ENCODE measurements around the gene CERKL. TPM values are rescaled to one million over a fixed set of nuclear protein-coding genes. Genes with fewer than 3 reads are reported as not detected.
A peak's percentile ranks its signal among the peaks of the same experiment; 100 is the strongest.

CERKL gene
- total RNA-seq, 1 experiment from 2014 or later = 0.24 TPM

DNA sequence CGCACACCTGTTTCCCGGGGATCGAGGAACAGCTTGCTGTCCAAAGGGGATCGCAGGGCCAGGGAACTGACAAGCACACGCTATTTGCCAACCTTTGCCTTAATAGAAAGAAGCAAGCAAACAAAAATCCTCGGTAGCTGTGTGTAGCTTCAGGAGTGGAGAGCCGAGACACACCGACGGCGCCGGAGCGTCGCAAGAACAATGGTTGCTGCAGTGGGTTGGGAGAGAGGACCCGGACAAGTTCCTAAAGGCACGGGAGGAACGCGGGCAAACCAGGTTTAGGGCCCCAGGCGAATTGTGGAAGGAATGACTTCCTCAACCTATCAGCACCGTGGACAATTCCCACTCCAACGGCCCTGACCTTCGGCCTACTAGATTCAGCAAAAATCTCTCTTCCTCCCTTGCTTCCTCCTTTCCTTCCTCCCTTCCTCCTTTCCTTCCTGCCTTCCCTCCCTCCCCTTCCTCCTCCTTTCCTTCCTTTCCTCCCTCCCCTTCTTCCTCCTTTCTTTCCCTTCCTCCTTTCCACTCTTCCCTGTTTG is 28.3 kb upstream of the CERKL start (continued):
- TF ChIP-seq ZNF423 (CRISPR knock-in tag; IDR thresholded peaks at IDR 0.05) (no peak), GRHL2 (CRISPR knock-in tag; IDR thresholded peaks at IDR 0.05; ENCODE audit: insufficient replicate concordance, severe bottlenecking) (no peak), ZNF512 (CRISPR knock-in tag; IDR thresholded peaks at IDR 0.05; ENCODE audit: borderline replicate concordance) (0 out of 2 replicates have a peak, but pooled peaks have one; percentile 34), FOXP1 (CRISPR knock-in tag; IDR thresholded peaks at IDR 0.05; ENCODE audit: borderline replicate concordance) (0 out of 2 replicates have a peak, but pooled peaks have one; percentile 49), SP1 (CRISPR knock-in tag; conservative IDR thresholded peaks at IDR 0.05) (no peak), NFE2L1 (CRISPR knock-in tag; IDR thresholded peaks at IDR 0.05) (0 out of 2 replicates have a peak, but pooled peaks have one; percentile 39), ETV6 (CRISPR knock-in tag; IDR thresholded peaks at IDR 0.05) (peak; percentile 85), E2F4 (CRISPR knock-in tag; IDR thresholded peaks at IDR 0.05; ENCODE audit: borderline replicate concordance, low read depth) (no peak), GTF2I (CRISPR knock-in tag; conservative IDR thresholded peaks at IDR 0.05) (no peak), TEAD1 (CRISPR knock-in tag; IDR thresholded peaks at IDR 0.05) (no peak; the same call in 1 of the 2 replicates), ZNF232 (CRISPR knock-in tag; IDR thresholded peaks at IDR 0.05) (no peak)
- TF ChIP-seq, protein P1, sequence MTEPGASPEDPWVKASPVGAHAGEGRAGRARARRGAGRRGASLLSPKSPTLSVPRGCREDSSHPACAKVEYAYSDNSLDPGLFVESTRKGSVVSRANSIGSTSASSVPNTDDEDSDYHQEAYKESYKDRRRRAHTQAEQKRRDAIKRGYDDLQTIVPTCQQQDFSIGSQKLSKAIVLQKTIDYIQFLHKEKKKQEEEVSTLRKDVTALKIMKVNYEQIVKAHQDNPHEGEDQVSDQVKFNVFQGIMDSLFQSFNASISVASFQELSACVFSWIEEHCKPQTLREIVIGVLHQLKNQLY (CRISPR knock-in tag; IDR thresholded peaks at IDR 0.05) = no peak
- TF ChIP-seq, protein P2, sequence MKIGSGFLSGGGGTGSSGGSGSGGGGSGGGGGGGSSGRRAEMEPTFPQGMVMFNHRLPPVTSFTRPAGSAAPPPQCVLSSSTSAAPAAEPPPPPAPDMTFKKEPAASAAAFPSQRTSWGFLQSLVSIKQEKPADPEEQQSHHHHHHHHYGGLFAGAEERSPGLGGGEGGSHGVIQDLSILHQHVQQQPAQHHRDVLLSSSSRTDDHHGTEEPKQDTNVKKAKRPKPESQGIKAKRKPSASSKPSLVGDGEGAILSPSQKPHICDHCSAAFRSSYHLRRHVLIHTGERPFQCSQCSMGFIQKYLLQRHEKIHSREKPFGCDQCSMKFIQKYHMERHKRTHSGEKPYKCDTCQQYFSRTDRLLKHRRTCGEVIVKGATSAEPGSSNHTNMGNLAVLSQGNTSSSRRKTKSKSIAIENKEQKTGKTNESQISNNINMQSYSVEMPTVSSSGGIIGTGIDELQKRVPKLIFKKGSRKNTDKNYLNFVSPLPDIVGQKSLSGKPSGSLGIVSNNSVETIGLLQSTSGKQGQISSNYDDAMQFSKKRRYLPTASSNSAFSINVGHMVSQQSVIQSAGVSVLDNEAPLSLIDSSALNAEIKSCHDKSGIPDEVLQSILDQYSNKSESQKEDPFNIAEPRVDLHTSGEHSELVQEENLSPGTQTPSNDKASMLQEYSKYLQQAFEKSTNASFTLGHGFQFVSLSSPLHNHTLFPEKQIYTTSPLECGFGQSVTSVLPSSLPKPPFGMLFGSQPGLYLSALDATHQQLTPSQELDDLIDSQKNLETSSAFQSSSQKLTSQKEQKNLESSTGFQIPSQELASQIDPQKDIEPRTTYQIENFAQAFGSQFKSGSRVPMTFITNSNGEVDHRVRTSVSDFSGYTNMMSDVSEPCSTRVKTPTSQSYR (CRISPR knock-in tag; IDR thresholded peaks at IDR 0.05) = no peak
- TF ChIP-seq, protein P3, sequence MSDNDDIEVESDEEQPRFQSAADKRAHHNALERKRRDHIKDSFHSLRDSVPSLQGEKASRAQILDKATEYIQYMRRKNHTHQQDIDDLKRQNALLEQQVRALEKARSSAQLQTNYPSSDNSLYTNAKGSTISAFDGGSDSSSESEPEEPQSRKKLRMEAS (CRISPR knock-in tag; IDR thresholded peaks at IDR 0.05) = 0 out of 2 replicates have a peak, but pooled peaks have one; percentile 16

- ATAC-seq = no peak
- ChIA-PET CTCF (no interaction called here), POLR2A (interaction anchor here (0.7 kb wide), 1 partner anchor 27 kb away, joined by 3 read pairs; the partner anchor contains the start of gene CERKL)
- no peaks in the 10 kb centered on the region for H3K9me3 Mint-ChIP-seq
- H3K4me1 Mint-ChIP-seq = peaks cover 62% of the 10 kb centered on the region
- no peaks in the 10 kb centered on the region for H3K36me3 Mint-ChIP-seq
- DNase-seq (ENCODE audit: low spot score) = no peak
- no peak overlapping the region for H3K27ac Mint-ChIP-seq
- peaks cover 100% of the 10 kb centered on the region for H3K27me3 Mint-ChIP-seq (ENCODE audit: low read depth)
- peak overlapping the region; percentile 34 for H3K4me3 Mint-ChIP-seq
- TF ChIP-seq EMX1 (CRISPR knock-in tag; IDR thresholded peaks at IDR 0.05) (no peak), OVOL2 (CRISPR knock-in tag; IDR thresholded peaks at IDR 0.05; ENCODE audit: borderline replicate concordance) (no peak), ZBTB43 (CRISPR knock-in tag; IDR thresholded peaks at IDR 0.05) (no peak), CREB1 (CRISPR knock-in tag; IDR thresholded peaks at IDR 0.05) (no peak), ZNF423 (CRISPR knock-in tag; IDR thresholded peaks at IDR 0.05) (no peak), CBFB (CRISPR knock-in tag; IDR thresholded peaks at IDR 0.05; ENCODE audit: low read depth) (no peak), PRRX2 (CRISPR knock-in tag; IDR thresholded peaks at IDR 0.05) (no peak), AFF4 (CRISPR knock-in tag; IDR thresholded peaks at IDR 0.05; ENCODE audit: borderline replicate concordance) (no peak), CREM (CRISPR knock-in tag; IDR thresholded peaks at IDR 0.05) (no peak), HMGA2 (CRISPR knock-in tag; IDR thresholded peaks at IDR 0.05) (no peak)
- TF ChIP-seq, protein P1 (CRISPR knock-in tag; IDR thresholded peaks at IDR 0.05) = no peak
Observed at GRCh38 chr2:181684454-181685149, 27.7 kb upstream of the CERKL start.

All from WTC11 (cell line).